Stomach (tissue), 9 donors: Measurements from ENCODE around the gene FAM219A. TPM values are rescaled to one million over a fixed set of nuclear protein-coding genes. Genes with fewer than 3 reads are reported as not detected.

Experiments used
- DNase-seq, 2 donors: peaks; one replicate each; pipeline versions ENCODE4 v3.0.0 to v3.0.0-alpha.2; 2013 to 2019
- H3K27ac ChIP-seq, 5 donors: fragments of 200-600 bp in 4 of 5; sonication (generic) in 4 of 5; one replicate each; pipeline ENCODE4 v1.5.1; 2013 to 2019; ENCODE audit warnings: mild to moderate bottlenecking in 1 of 5, moderate library complexity in 1 of 5
- H3K27me3 ChIP-seq, 3 donors: fragments of 200-600 bp; sonication (generic); one replicate each; pipeline ENCODE4 v1.5.1; 2017 to 2019; ENCODE audit warnings: mixed run types in 1 of 3
- H3K36me3 ChIP-seq, 4 donors: fragments of 200-600 bp; sonication (generic); 1 replicate in 3 of 4; 2 replicates in 1 of 4; pipeline ENCODE4 v1.5.1; 2016 to 2019
- H3K4me1 ChIP-seq, 4 donors: fragments of 200-600 bp; sonication (generic); one replicate each; pipeline ENCODE4 v1.5.1; 2016 to 2019
- H3K4me3 ChIP-seq, 4 donors: fragments of 200-600 bp; sonication (generic) in 3 of 4; one replicate each; pipeline ENCODE4 v1.5.1; 2016 to 2019; ENCODE audit warnings: mild to moderate bottlenecking in 1 of 4
- H3K9me3 ChIP-seq, 4 donors: fragments of 200-600 bp; sonication (generic); one replicate each; pipeline ENCODE4 v1.5.1; 2016 to 2019
- CTCF ChIP-seq, 7 experiments: fragments of 450-650 bp in 4 of 7; fragments of 200-600 bp in 3 of 7; sonication (generic) in 3 of 7; IDR thresholded peaks; one replicate each; pipeline ENCODE4 v1.5.1; 2016 to 2019; ENCODE audit warnings: antibody characterized with exemption in 7 of 7, control low read depth in 2 of 7, mild to moderate bottlenecking in 1 of 7
- EP300 ChIP-seq: sonication (generic); formaldehyde crosslinking; IDR thresholded peaks from one replicate; pipeline ENCODE4 v1.6.1; 2017; ENCODE audit warnings: antibody characterized with exemption
- POLR2A ChIP-seq, 4 donors: fragments of 450-650 bp; IDR thresholded peaks; one replicate each; pipeline ENCODE4 v1.6.1; 2016; ENCODE audit warnings: antibody characterized with exemption in 4 of 4, control low read depth in 2 of 4, mild to moderate bottlenecking in 1 of 4, moderate library complexity in 1 of 4
- POLR2AphosphoS5 ChIP-seq, 3 donors: sonication (generic); formaldehyde crosslinking; IDR thresholded peaks; one replicate each; pipeline ENCODE4 v1.6.1; 2016; ENCODE audit warnings: antibody characterized with exemption in 3 of 3
- WGBS, 5 donors: extraction: QIAGEN DNeasy Blood & Tissue Kit in 3 of 5; methylation state at CpG; one replicate each; pipeline versions ENCODE4 v1.1.5 to v1.1.7; 2013 to 2018; 5-methylcytosine and 5-hydroxymethylcytosine counted together
- intact Hi-C: fragments of 100-400 bp; cut with DNase I; formaldehyde crosslinking; loops from one replicate; pipeline ENCODE4 v1.15.1; 2023; ENCODE audit warnings: low total_unique reads
- polyA plus RNA-seq, 3 donors: library from polyadenylated mRNA; stranded (reverse); fragments of 200-250 nt; gene quantifications; one replicate each; pipeline ENCODE4 v1.2.3, GENCODE V29; 2013
- total RNA-seq, 5 donors: library from RNA; depleted of rRNA; stranded (reverse); fragments of >200 nt; gene quantifications; one replicate each; pipeline versions ENCODE4 v1.1.0 to v1.2.3, GENCODE V29; 2014 to 2016
- donor health status: healthy with polysubstance abuse.
- donor health status: Bipolar disorder and iron deficiency.
- donor health status: healthy.

FAM219A gene
- total and polyA plus RNA-seq, 8 donors, result 2.3 to 12.1 (median 6.9) TPM

GRCh38 chr9:34491596-34491995 lies 33.2 kb upstream of the FAM219A start:
- no peaks in the 10 kb centered on the region for H3K36me3 ChIP-seq
- intact Hi-C loops, result no loop called here
- no peaks in the 10 kb centered on the region for H3K9me3 ChIP-seq
- WGBS, 5 donors, result 43 to 64% (median 48%) methylated on average over 2 of the region's 2 CpGs
- no peak overlapping the region for H3K4me3 ChIP-seq
- no peaks in the 10 kb centered on the region for H3K4me1 ChIP-seq
- DNase-seq, result no peak
- peaks cover 0 to 34% (median 5%) of the 10 kb centered on the region in 3 donors for H3K27me3 ChIP-seq
- TF ChIP-seq CTCF (IDR thresholded peaks at IDR 0.05) (no peak), POLR2AphosphoS5 (IDR thresholded peaks at IDR 0.05) (no peak), EP300 (no peak), POLR2A (IDR thresholded peaks at IDR 0.05) (no peak)
- no peak overlapping the region for H3K27ac ChIP-seq

GRCh38 chr9:34490760-34491159 lies 32.4 kb upstream of the FAM219A start:
- no peak for TF ChIP-seq POLR2AphosphoS5 (IDR thresholded peaks at IDR 0.05)
- no peak for TF ChIP-seq EP300
- TF ChIP-seq POLR2A (IDR thresholded peaks at IDR 0.05), result no peak
- no peak for TF ChIP-seq CTCF (IDR thresholded peaks at IDR 0.05)
- H3K27ac ChIP-seq, result no peak overlapping the region
- H3K4me3 ChIP-seq, result no peak overlapping the region
- intact Hi-C loops, result no loop called here
- H3K4me1 ChIP-seq, result no peaks in the 10 kb centered on the region
- 58 to 76% (median 62%) methylated on average over 3 of the region's 3 CpGs for WGBS, 5 donors
- peaks cover 0 to 34% (median 5%) of the 10 kb centered on the region in 3 donors for H3K27me3 ChIP-seq
- no peaks in the 10 kb centered on the region for H3K9me3 ChIP-seq
- H3K36me3 ChIP-seq, result no peaks in the 10 kb centered on the region
- DNase-seq, result no peak

- H3K27me3 ChIP-seq, result peaks cover 0 to 34% (median 5%) of the 10 kb centered on the region in 3 donors
- TF ChIP-seq POLR2AphosphoS5 (IDR thresholded peaks at IDR 0.05) (no peak), CTCF (IDR thresholded peaks at IDR 0.05) (no peak), EP300 (no peak), POLR2A (IDR thresholded peaks at IDR 0.05) (no peak)
- no peaks in the 10 kb centered on the region for H3K9me3 ChIP-seq
- no peak for DNase-seq
- no peaks in the 10 kb centered on the region for H3K4me1 ChIP-seq
- no peak overlapping the region for H3K27ac ChIP-seq
- 46 to 85% (median 65%) methylated on average over 1 of the region's 1 CpG; no CpG with 5 or more reads in 1 of the 5 donors for WGBS, 5 donors
- H3K36me3 ChIP-seq, result no peaks in the 10 kb centered on the region
- H3K4me3 ChIP-seq, result no peak overlapping the region
- intact Hi-C loops, result no loop called here
Observed at GRCh38 chr9:34490360-34490759, 32.0 kb upstream of the FAM219A start.

GRCh38 chr9:34486572-34486971 lies 28.2 kb upstream of the FAM219A start:
- Histone ChIP-seq H3K27ac (no peak overlapping the region), H3K9me3 (no peaks in the 10 kb centered on the region), H3K4me1 (no peaks in the 10 kb centered on the region), H3K36me3 (no peaks in the 10 kb centered on the region), H3K4me3 (no peak overlapping the region), H3K27me3 (peaks cover 0 to 24% (median 5%) of the 10 kb centered on the region in 3 donors)
- no peak for DNase-seq
- WGBS, 5 donors, result 56 to 65% (median 60%) methylated on average over 3 of the region's 3 CpGs
- intact Hi-C loops, result no loop called here
- TF ChIP-seq POLR2A (IDR thresholded peaks at IDR 0.05), result no peak
- no peak for TF ChIP-seq CTCF (IDR thresholded peaks at IDR 0.05)
- TF ChIP-seq EP300, result no peak
- no peak for TF ChIP-seq POLR2AphosphoS5 (IDR thresholded peaks at IDR 0.05)
